K562 (cell line): ENCODE measurements around the gene PSMB7.

Source experiments
- CTCF ChIP-seq, 3 experiments: IDR thresholded peaks in 2 of 3; conservative IDR thresholded peaks in 1 of 3; 2 replicates each; pipeline ENCODE4 v1.5.1; 2011 to 2012; ENCODE audit warnings: low read length in 3 of 3, mild to moderate bottlenecking in 3 of 3, control low read depth in 2 of 3, improper control_type of control experiment in 1 of 3, inconsistent platforms in 1 of 3, low read depth in 1 of 3, mixed read lengths in 1 of 3, moderate library complexity in 1 of 3; ENCODE audit not compliant: insufficient read depth in 2 of 3
- EZH2 ChIP-seq: IDR thresholded peaks from 2 replicates; pipeline ENCODE4 v1.6.1; 2012; ENCODE audit warnings: low read depth, mild to moderate bottlenecking, inconsistent platforms, low read length, borderline replicate concordance
- MAX ChIP-seq: sonication (generic); formaldehyde crosslinking; IDR thresholded peaks from 2 replicates; pipeline ENCODE4 v1.9.0; 2022; ENCODE audit warnings: mild to moderate bottlenecking, missing genetic modification reagents
- NFIC ChIP-seq: fragments of 450-650 bp; IDR thresholded peaks from 2 replicates; pipeline ENCODE4 v1.6.1; 2017; ENCODE audit warnings: mild to moderate bottlenecking, inconsistent platforms
- ZBTB49 ChIP-seq: sonication (generic); formaldehyde crosslinking; IDR thresholded peaks from 2 replicates; pipeline ENCODE4 v1.8.0; 2022; ENCODE audit warnings: missing genetic modification reagents, mild to moderate bottlenecking, borderline replicate concordance
- ZMIZ1 ChIP-seq, 2 experiments: fragments of 150-350 bp in 1 of 2; IDR thresholded peaks; 2 replicates each; pipeline ENCODE4 v1.6.1; 2012 to 2016; ENCODE audit warnings: low read depth in 2 of 2, low read length in 2 of 2, mild to moderate bottlenecking in 1 of 2, moderate library complexity in 1 of 2
- ZNF57 ChIP-seq: fragments of 450-650 bp; formaldehyde crosslinking; IDR thresholded peaks from 2 replicates; pipeline ENCODE4 v1.4.0; 2020; ENCODE audit warnings: mild to moderate bottlenecking, moderate library complexity

- TF ChIP-seq EZH2: no peak
- TF ChIP-seq NFIC: no peak
- TF ChIP-seq ZBTB49: no peak
- no peak for TF ChIP-seq ZNF57
- TF ChIP-seq MAX: no peak
- no peak for TF ChIP-seq ZMIZ1 (IDR thresholded peaks at IDR 0.05; ENCODE audit: low read depth in 2 of 2, low read length in 2 of 2)
- no peak for TF ChIP-seq CTCF (IDR thresholded peaks at IDR 0.05 in 2 of 3, conservative IDR thresholded peaks at IDR 0.05 in 1 of 3; ENCODE audit: insufficient read depth in 2 of 3, low read depth in 1 of 3, low read length in 3 of 3)
These were observed 31.0 kb downstream of the PSMB7 start for GRCh38 chr9:124384210-124384609.
